IPS-15b (cell line): ENCODE measurements around the gene CEP290.
"Not testable (repeated sequence)": the region's sequence is repeated elsewhere in the genome, so short reads cannot be mapped to it uniquely, and the experiment has no call there.

Experiments used
- H3K27me3 ChIP-seq: one replicate; pipeline ENCODE4 v1.6.1; 2013; ENCODE audit warnings: low read length; ENCODE audit not compliant: control insufficient read depth, insufficient read depth
- H3K36me3 ChIP-seq: one replicate; pipeline ENCODE4 v1.6.1; 2013; ENCODE audit warnings: low read length; ENCODE audit not compliant: control insufficient read depth, insufficient read depth
- H3K4me1 ChIP-seq: one replicate; pipeline ENCODE4 v1.6.1; 2013; ENCODE audit warnings: mild to moderate bottlenecking, low read length; ENCODE audit not compliant: control insufficient read depth, insufficient read depth
- H3K4me3 ChIP-seq: one replicate; pipeline ENCODE4 v1.5.1; 2013; ENCODE audit warnings: low read depth, low read length
- H3K9ac ChIP-seq: one replicate; pipeline ENCODE4 v1.6.1; 2013; ENCODE audit warnings: low read depth, mild to moderate bottlenecking, low read length
- H3K9me3 ChIP-seq: one replicate; pipeline ENCODE4 v1.6.1; 2013; ENCODE audit warnings: mild to moderate bottlenecking, low read length; ENCODE audit not compliant: control insufficient read depth, insufficient read depth

CEP290 gene

DNA sequence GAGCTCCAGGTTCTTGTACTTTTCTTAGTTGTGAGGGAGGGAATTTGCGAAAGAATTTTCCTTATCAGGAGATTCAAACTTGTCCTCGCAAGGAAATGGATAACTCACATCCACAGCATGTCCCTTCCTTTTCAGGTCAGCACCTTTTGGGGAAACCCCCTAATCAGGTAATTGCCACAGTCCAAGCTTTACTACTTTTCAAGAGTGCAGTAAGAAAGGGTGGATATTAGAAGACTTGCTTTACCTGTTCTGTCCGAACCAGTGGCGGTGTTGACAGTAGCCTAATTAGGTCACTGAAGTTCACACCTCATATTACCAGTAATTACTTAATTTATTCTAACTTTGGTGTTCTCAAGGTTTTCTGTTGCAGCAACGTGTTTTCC is 106.0 kb downstream of the CEP290 start:
- no peaks in the 10 kb centered on the region for H3K27me3 ChIP-seq
- peaks cover 7% of the 10 kb centered on the region for H3K4me1 ChIP-seq
- H3K9ac ChIP-seq, result peak overlapping the region; percentile 95
- H3K9me3 ChIP-seq, result no peaks in the 10 kb centered on the region
- no peaks in the 10 kb centered on the region for H3K36me3 ChIP-seq
- peak overlapping the region; percentile 84 for H3K4me3 ChIP-seq

DNA sequence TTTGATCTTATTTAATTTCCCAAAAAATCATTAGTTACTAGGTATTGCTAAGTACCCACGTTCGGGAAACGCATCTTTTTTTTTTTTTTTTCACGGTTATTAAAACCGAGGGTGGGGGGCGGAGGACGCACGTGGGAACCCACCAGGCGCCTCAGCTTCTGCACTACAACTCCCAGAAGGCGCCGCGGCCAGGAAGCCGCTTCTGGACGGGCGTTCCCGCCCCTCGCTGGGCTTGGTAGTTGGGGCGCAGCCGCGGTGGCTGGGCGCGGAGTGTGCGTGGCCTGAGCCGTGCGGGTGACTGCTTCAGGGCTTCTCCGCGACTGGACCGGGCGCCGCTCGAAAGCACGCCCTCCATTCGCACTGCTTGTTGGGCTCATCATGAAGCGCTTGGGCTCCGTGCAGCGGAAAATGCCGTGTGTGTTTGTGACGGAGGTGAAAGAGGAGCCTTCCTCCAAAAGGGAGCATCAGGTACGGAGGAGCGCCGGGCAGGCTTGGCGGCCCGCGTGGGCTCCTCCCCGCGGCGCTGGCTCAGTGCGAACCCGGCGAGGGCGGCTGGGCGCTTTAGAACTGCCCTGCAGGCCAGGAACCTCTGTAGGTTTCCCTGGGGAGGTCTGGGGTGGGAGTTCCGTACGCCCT is 106.5 kb downstream of the CEP290 start:
- peak overlapping the region; percentile 84 for H3K4me3 ChIP-seq
- peaks cover 7% of the 10 kb centered on the region for H3K4me1 ChIP-seq
- no peaks in the 10 kb centered on the region for H3K36me3 ChIP-seq
- H3K9ac ChIP-seq, result peak overlapping the region; percentile 95
- H3K27me3 ChIP-seq, result no peaks in the 10 kb centered on the region
- H3K9me3 ChIP-seq, result no peaks in the 10 kb centered on the region

DNA sequence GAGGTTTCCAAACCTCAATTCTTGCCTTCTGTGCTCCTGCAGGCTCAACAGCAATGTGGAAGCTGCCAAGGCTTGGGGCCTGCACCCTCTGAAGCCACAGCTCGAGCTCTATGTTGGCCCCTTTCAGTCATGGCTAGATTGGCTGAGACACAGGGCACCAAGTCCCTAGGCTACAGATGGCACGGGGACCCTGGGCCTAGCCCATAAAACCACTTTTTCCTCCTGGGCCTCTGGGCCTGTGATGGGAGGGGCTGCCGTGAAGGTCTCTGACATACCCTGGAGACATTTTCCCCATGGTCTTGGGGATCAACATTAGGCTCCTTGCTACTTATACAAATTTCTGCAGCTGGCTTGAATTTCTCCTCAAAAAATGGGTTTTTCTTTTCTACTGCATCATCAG is 110.7 kb downstream of the CEP290 start:
- H3K9ac ChIP-seq, H3K4me3 ChIP-seq, H3K36me3 ChIP-seq, H3K9me3 ChIP-seq, H3K4me1 ChIP-seq, H3K27me3 ChIP-seq: not testable (repeated sequence)

DNA sequence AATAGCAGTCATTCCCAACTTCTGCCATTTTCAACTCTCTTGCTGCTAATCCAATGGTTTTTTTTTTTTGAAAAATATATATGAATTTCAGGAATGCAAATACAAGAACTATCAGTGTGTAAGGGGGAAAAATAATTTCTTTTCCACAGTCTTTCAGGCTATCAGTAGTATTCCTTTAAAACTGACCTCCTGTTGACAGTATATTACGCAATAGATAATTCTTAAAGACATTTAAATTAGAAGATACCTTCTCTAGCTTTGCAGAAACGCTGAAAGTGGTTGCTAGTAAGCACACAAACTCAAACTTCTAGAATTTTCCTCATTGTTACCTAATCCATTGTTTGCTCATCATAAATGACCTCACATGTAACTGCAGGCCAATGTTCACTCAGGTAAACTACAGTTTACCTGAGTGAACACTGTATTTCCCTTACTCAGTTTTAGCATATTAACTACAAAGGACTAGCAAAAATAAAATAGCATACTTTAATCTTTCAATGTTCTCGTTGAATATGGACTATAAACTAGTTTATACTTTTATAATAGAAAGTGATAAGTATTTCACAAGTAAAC is 112.7 kb downstream of the CEP290 start, which contains the start of gene C12orf50:
Gene C12orf50 (minus strand): TSS at position 309 of the 573 bp plus-strand sequence. CDS start 2,439 bp downstream, outside the sequence.
- no peaks in the 10 kb centered on the region for H3K27me3 ChIP-seq
- no peaks in the 10 kb centered on the region for H3K4me1 ChIP-seq
- no peaks in the 10 kb centered on the region for H3K36me3 ChIP-seq

DNA sequence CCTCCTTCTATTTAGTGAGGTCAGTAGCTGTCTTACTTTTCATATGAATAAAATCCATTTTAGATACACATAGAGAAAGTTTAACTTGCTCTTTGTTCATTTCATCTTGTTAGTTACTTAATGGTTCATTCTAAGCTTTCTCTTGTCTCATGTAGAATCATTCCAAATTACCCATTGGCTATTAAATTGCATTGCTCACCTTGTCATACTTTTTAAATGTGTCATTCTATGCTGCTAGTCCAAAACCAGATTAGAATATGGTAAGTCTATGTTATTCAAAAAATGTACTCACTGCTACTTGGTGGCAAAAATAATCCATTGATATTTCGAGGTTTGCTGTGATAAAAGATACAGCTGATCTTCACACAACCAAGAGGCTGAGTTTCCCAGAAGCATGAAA is 115.7 kb downstream of the CEP290 start:
- Histone ChIP-seq H3K4me1 (no peaks in the 10 kb centered on the region), H3K9ac (no peak overlapping the region), H3K9me3 (no peaks in the 10 kb centered on the region), H3K36me3 (no peaks in the 10 kb centered on the region), H3K4me3 (no peak overlapping the region), H3K27me3 (no peaks in the 10 kb centered on the region)

More for the DNA sequence above, 112.7 kb downstream of the CEP290 start, which contains the start of gene C12orf50:
- Histone ChIP-seq H3K4me3 (no peak within 1 kb of the TSS), H3K9me3 (no peaks in the 10 kb centered on the region), H3K9ac (no peak within 1 kb of the TSS)

DNA sequence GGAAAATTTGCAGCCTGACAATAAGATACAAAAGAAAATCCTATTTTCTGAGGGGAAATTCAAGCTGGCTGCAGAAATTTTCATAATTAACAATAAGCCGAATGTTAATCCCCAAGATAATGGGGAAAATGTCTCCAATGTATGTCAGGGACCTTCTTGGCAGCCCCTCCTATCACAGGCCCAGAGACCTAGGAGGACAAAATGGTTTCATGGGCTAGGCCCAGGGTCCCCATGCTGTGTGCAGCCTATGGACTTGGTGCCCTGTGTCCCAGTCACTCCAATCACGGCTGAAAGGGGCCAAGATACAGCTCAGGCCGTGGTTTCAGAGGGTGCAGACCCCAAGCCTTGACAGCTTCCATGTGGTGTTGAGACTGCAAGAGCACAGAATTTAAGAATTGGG is 123.9 kb downstream of the CEP290 start:
- Histone ChIP-seq H3K4me3 (no peak overlapping the region), H3K4me1 (no peaks in the 10 kb centered on the region), H3K9me3 (peaks cover 3% of the 10 kb centered on the region), H3K9ac (no peak overlapping the region), H3K27me3 (no peaks in the 10 kb centered on the region), H3K36me3 (no peaks in the 10 kb centered on the region)

DNA sequence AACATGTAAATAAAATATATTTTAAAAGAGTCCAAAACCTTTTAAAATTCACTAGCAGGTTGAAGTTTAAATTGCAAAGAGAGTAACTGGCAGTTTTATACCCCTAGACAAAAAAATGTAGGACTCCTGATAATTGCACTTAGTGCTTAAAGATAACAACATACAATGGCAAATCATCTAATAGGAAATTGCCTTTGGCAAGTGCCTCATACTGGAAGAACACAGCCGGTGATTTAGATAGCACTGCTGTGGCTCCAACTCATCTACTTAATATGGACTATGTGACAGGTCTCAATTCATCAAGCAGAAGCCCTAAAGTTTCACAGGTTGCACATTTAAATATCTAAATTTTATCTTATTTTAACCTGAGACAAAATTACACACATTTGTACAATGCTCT is 126.1 kb downstream of the CEP290 start:
- H3K27me3 ChIP-seq, result no peaks in the 10 kb centered on the region
- H3K9ac ChIP-seq, result no peak overlapping the region
- H3K9me3 ChIP-seq, result peaks cover 3% of the 10 kb centered on the region
- no peak overlapping the region for H3K4me3 ChIP-seq
- H3K36me3 ChIP-seq, result no peaks in the 10 kb centered on the region
- H3K4me1 ChIP-seq, result no peaks in the 10 kb centered on the region

DNA sequence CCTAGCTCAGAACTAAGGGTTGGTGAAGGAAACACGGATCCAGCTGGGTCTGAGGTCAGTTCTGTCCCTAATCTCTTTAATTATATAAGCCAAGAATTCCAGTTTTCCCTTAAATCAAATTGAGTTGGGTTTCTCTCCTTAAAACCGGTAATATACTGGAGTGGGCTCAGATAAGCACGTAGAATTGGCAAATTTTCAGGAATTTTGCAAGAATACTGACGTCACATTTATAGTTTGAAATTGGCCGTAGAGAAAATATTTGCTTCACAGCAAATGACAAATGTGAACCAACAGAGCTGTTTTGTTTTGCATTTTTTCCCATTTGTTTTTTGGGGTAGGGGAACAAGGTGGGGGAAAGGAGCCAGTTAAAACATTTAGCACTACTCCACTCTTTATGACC is 130.1 kb downstream of the CEP290 start:
- no peaks in the 10 kb centered on the region for H3K4me1 ChIP-seq
- no peaks in the 10 kb centered on the region for H3K9me3 ChIP-seq
- no peaks in the 10 kb centered on the region for H3K36me3 ChIP-seq
- H3K27me3 ChIP-seq, result no peaks in the 10 kb centered on the region
- no peak overlapping the region for H3K9ac ChIP-seq
- H3K4me3 ChIP-seq, result no peak overlapping the region

DNA sequence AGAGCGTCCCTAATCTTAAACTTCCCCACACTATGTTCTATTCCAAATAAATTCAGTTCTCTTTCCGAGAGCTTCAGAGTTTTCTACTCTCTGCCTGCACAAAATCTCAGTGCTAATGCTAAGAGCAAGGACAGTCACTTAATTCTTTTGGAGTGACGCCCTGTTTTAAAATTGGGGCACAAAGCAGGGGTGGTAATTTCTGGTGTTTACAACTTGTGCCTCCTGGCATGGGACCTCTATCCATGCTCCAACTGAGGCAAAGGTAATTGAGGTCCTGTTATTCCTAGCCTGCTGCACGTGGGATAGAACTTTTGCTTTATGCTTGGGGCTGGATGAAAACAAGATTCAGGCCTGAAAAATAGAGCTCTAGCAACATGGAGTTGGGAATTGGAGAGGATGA is 135.5 kb downstream of the CEP290 start:
- Histone ChIP-seq H3K27me3 (no peaks in the 10 kb centered on the region), H3K9ac (no peak overlapping the region), H3K36me3 (no peaks in the 10 kb centered on the region), H3K4me3 (no peak overlapping the region), H3K4me1 (no peaks in the 10 kb centered on the region), H3K9me3 (no peaks in the 10 kb centered on the region)

DNA sequence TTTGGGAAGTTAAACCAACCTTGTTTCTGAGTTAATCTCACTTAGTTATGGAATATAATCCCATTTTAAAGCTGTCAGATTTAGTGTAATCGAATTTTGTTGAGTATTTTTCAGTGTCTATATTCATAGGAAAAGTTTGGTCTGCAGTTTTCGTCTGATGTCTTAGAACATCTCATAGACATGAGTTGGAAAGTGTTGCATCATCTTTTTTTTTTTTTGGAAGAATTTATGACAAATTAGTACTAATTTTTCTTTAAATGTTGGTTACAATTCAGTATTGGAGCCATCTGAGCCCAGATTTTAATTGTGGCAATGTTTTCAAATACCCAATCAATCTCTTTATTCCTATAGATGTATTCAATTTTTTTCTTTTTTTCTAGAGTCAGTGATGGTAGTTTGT is 140.6 kb downstream of the CEP290 start:
- no peaks in the 10 kb centered on the region for H3K27me3 ChIP-seq
- H3K4me3 ChIP-seq, result no peak overlapping the region
- H3K4me1 ChIP-seq, result no peaks in the 10 kb centered on the region
- no peaks in the 10 kb centered on the region for H3K36me3 ChIP-seq
- H3K9ac ChIP-seq, result no peak overlapping the region
- no peaks in the 10 kb centered on the region for H3K9me3 ChIP-seq
